Right atrium auricular region (tissue), 2 donors: ENCODE results near the gene SPAG16. TPM values are rescaled to one million over a fixed set of nuclear protein-coding genes. Genes with fewer than 3 reads are reported as not detected.
A peak's percentile ranks its signal among the peaks of the same experiment; 100 is the strongest.

Experiments used
- DNase-seq: peaks from one replicate; pipeline ENCODE4 v3.0.0-alpha.2; 2019; ENCODE audit warnings: low spot score
- H3K27ac ChIP-seq, 2 donors: fragments of 200-600 bp; sonication (generic); 1 replicate in 1 of 2; 2 replicates in 1 of 2; pipeline ENCODE4 v1.5.1; 2016 to 2019
- H3K27me3 ChIP-seq, 2 donors: fragments of 200-600 bp; sonication (generic); one replicate each; pipeline versions ENCODE4 v1.5.1 to v1.6.0; 2017 to 2019
- H3K36me3 ChIP-seq: fragments of 200-600 bp; sonication (generic); one replicate; pipeline ENCODE4 v1.5.1; 2016
- H3K4me1 ChIP-seq, 2 donors: fragments of 200-600 bp; sonication (generic); one replicate each; pipeline versions ENCODE4 v1.5.1 to v1.6.0; 2017 to 2019
- H3K4me3 ChIP-seq, 2 donors: fragments of 200-600 bp; sonication (generic); 1 replicate in 1 of 2; 2 replicates in 1 of 2; pipeline ENCODE4 v1.5.1; 2017 to 2019; ENCODE audit warnings: mild to moderate bottlenecking in 1 of 2, moderate library complexity in 1 of 2
- H3K9me3 ChIP-seq, 2 donors: fragments of 200-600 bp; sonication (generic); one replicate each; pipeline ENCODE4 v1.5.1; 2019
- total RNA-seq, 2 donors: library from RNA; depleted of rRNA; stranded (reverse); fragments of >200 nt; gene quantifications; one replicate each; pipeline ENCODE4 v1.1.0, GENCODE V29; 2016
- TF ChIP-seq, protein P1 (sequence below), 2 donors: fragments of 200-600 bp; sonication (generic); IDR thresholded peaks; one replicate each; pipeline ENCODE4 v1.5.1; 2019; ENCODE audit warnings: antibody characterized with exemption in 2 of 2

The SPAG16 gene
- total RNA-seq, 2 donors from 2014 or later = 17.3 to 18.3 TPM

DNA sequence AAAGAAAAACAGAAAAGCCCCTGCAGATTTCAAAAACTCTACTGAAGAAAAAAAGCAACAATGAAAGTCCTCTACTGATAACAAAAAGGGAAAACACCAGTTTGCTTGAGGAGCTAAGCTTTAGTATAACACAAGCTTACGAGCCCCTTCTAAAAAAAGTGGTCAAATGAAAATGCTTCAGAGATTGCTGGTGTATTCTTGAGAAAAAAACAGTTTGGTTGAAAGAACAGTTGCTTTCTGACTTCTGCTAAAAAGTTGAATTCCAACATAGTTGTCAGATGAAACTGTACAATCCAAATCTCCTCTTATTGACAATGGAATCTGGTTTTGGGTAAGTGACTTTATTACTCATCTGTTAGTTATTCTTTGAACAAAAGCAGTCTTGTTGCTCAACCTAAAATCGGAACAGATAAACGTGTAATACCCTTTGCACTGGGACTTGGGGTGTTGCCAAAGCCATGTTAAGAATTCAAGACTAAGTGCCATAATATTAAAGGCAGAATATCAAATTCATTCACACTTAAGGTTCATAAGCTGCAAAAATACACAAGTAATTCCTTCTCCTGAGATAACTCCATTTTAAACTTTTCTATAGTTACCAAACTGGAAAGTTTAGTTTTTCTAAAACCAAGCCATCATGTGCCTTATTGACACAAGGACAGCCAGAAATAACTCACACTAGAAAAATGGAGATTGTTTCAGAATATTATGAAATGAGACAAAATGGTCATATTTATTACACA, 45.3 kb upstream of the SPAG16 start:
- no peak for DNase-seq
- no peaks in the 10 kb centered on the region for H3K36me3 ChIP-seq
- H3K4me1 ChIP-seq = peaks cover 0 to 10% of the 10 kb centered on the region in 2 donors
- peak overlapping the region in 1 of 2 donors; percentile 13 for H3K27ac ChIP-seq
- no peaks in the 10 kb centered on the region for H3K27me3 ChIP-seq
- no peak overlapping the region for H3K4me3 ChIP-seq
- TF ChIP-seq, protein P1, sequence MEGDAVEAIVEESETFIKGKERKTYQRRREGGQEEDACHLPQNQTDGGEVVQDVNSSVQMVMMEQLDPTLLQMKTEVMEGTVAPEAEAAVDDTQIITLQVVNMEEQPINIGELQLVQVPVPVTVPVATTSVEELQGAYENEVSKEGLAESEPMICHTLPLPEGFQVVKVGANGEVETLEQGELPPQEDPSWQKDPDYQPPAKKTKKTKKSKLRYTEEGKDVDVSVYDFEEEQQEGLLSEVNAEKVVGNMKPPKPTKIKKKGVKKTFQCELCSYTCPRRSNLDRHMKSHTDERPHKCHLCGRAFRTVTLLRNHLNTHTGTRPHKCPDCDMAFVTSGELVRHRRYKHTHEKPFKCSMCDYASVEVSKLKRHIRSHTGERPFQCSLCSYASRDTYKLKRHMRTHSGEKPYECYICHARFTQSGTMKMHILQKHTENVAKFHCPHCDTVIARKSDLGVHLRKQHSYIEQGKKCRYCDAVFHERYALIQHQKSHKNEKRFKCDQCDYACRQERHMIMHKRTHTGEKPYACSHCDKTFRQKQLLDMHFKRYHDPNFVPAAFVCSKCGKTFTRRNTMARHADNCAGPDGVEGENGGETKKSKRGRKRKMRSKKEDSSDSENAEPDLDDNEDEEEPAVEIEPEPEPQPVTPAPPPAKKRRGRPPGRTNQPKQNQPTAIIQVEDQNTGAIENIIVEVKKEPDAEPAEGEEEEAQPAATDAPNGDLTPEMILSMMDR (IDR thresholded peaks at IDR 0.05) = no peak
- H3K9me3 ChIP-seq = no peaks in the 10 kb centered on the region

DNA sequence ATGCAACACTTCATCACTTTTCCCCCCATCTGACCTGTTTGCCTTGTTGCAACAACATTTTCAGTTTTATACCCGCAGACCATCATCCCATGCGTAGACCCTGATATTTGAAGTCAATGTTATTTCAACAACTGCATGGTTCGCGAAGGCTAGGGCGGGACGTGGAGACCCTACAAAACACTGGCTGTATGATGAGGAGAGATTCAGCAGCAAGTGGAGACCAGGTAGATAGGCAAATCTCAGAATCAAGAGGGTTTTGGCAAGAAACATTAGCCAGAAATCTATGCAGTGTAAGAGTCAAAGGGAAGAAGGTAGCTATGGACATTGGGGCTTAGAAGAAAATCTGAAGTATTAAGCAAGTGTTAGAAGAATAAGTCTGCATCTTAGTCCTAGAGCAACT, 42.4 kb upstream of the SPAG16 start:
- TF ChIP-seq, protein P1 (IDR thresholded peaks at IDR 0.05) = no peak
- no peak for DNase-seq
- H3K27me3 ChIP-seq = no peaks in the 10 kb centered on the region

DNA sequence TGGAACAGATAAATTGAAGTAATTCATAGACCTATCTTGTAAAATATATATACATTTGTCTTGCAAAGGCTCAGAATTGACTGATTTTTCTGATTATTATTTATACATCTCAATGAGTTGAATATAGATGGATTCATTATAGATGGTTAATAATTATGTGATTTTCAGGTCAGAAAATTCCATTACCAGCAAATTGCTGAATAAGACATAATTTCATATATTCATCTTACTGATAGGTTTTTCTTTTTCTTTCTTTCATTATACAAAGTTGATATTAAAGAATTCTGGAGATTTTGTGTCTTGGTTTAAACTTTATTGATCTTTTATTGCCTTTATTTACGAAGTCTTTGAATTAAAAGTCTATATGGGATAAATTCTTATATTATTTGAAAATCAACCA, 41.6 kb upstream of the SPAG16 start:
- TF ChIP-seq, protein P1 (IDR thresholded peaks at IDR 0.05) = no peak
- no peaks in the 10 kb centered on the region for H3K27me3 ChIP-seq

More for the DNA sequence above, 42.4 kb upstream of the SPAG16 start:
- H3K27ac ChIP-seq = no peak overlapping the region
- no peaks in the 10 kb centered on the region for H3K36me3 ChIP-seq
- no peak overlapping the region for H3K4me3 ChIP-seq
- H3K4me1 ChIP-seq = peaks cover 0 to 10% of the 10 kb centered on the region in 2 donors
- H3K9me3 ChIP-seq = no peaks in the 10 kb centered on the region

DNA sequence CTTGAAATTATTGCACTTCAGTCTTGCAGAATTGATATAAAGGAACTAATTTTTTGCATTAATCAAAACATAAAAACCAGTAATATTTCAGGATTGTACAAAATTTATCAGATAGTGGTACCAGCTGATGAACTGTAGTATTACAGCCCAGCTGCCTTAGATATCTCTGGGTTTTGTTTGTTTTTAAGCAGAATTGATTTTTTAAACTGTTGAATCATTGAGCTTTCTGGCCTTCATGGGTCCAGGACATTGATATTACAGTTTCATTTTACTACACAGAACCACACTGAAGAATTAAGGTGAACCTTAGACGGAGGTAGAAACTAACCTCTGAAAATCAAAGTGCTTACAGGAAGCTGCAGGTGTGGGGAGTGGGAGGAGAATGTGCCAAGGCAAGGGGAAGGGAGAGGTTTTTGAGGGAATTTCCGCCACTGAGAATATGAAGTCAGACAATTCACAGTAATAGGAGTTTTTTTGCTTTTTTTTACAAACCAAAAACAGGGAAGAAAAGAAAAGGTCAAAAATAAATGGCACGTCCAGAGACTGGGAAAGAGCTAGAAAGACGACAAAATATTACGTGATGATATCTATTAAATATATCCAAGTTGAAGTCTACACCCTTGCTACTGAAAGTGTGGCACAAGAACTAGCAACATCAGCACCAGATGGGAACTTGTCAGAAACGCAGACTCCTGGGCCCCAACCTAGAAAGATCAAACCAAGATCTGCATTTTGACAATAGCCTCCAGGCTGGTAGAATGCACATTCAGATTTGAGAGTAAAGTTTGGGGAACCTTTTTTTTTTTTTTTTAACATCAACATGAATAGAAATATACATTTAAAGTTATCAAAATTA, 40.8 kb upstream of the SPAG16 start:
- Histone ChIP-seq H3K4me1 (peaks cover 0 to 7% of the 10 kb centered on the region in 2 donors), H3K9me3 (no peaks in the 10 kb centered on the region), H3K27me3 (no peaks in the 10 kb centered on the region), H3K36me3 (no peaks in the 10 kb centered on the region), H3K27ac (no peak overlapping the region), H3K4me3 (no peak overlapping the region)
- TF ChIP-seq, protein P1 (IDR thresholded peaks at IDR 0.05) = no peak
- no peak for DNase-seq

More for the DNA sequence above, 41.6 kb upstream of the SPAG16 start:
- H3K27ac ChIP-seq = no peak overlapping the region
- H3K4me3 ChIP-seq = no peak overlapping the region
- peaks cover 0 to 10% of the 10 kb centered on the region in 2 donors for H3K4me1 ChIP-seq
- H3K36me3 ChIP-seq = no peaks in the 10 kb centered on the region
- DNase-seq = no peak
- H3K9me3 ChIP-seq = no peaks in the 10 kb centered on the region

DNA sequence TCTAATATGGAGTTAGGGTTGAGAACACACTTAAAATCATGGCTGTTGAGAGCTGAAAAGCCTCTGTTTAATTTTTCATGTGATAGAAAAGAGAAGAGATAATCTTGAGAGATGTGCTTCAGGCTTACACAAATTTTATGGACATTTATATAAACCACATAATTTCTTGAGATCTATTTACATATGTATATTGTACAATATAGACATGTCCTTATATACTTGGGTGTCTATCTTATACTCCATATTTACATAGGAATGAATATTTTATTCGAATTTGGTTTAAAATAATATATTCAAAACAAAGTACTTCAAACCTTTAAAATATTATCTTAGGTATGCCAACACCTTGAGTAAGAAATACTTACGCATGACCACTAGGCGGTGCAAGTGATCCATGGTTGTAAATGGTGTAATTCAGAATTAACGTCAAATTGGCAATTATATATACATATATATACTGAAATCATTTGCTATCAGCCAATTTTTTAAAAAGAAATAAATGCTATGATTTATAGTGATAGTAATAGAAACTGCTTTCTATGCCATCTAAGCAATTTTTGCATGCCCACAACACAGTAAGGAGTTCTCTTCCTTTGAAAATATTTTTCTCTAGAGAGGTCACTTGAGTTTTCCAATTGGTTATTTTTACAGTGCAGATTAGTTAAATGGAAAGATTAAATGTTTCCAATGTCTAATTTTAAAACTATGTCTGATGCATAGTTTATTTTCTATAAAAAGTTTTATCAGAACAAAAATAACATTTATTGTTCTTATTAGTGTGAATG, 37.6 kb upstream of the SPAG16 start:
- DNase-seq = no peak
- no peaks in the 10 kb centered on the region for H3K27me3 ChIP-seq
- no peaks in the 10 kb centered on the region for H3K4me1 ChIP-seq
- no peak overlapping the region for H3K27ac ChIP-seq
- no peak overlapping the region for H3K4me3 ChIP-seq
- TF ChIP-seq, protein P1 (IDR thresholded peaks at IDR 0.05) = peak; percentile 64 to 78
- no peaks in the 10 kb centered on the region for H3K9me3 ChIP-seq
- H3K36me3 ChIP-seq = no peaks in the 10 kb centered on the region
